Effector memory CD8-positive, alpha-beta T cell (primary cell): ENCODE measurements around the gene AHNAK.
A peak's percentile ranks its signal among the peaks of the same experiment; 100 is the strongest.
"Not testable (repeated sequence)": the region's sequence is repeated elsewhere in the genome, so short reads cannot be mapped to it uniquely, and the experiment has no call there.

Source experiments
- ATAC-seq: fragments of 150-1000 bp; cut with Tn5 transposase; replicated peaks from 2 replicates; pipeline ENCODE4 v1.10.0; 2021; ENCODE audit warnings: mild to moderate bottlenecking, moderate library complexity
- DNase-seq, 3 experiments: peaks; one replicate each; pipeline ENCODE4 v3.0.0; 2021
- H3K27ac Mint-ChIP-seq, 2 donors: one replicate each; pipeline ENCODE4 v1.8.0; 2022; ENCODE audit warnings: mild to moderate bottlenecking in 2 of 2, mixed read lengths in 2 of 2, moderate library complexity in 2 of 2
- H3K27me3 Mint-ChIP-seq, 2 donors: one replicate each; pipeline ENCODE4 v1.8.0; 2022; ENCODE audit warnings: mixed read lengths in 2 of 2
- H3K36me3 Mint-ChIP-seq: one replicate; pipeline ENCODE4 v1.8.0; 2022; ENCODE audit warnings: mild to moderate bottlenecking, moderate library complexity, mixed read lengths; ENCODE audit not compliant: insufficient read depth
- H3K4me1 Mint-ChIP-seq, 2 donors: one replicate each; pipeline ENCODE4 v1.8.0; 2022; ENCODE audit warnings: low read depth in 2 of 2, mixed read lengths in 2 of 2
- H3K4me3 Mint-ChIP-seq, 2 donors: one replicate each; pipeline ENCODE4 v1.8.0; 2022; ENCODE audit warnings: mild to moderate bottlenecking in 2 of 2, mixed read lengths in 2 of 2, moderate library complexity in 2 of 2
- H3K9me3 Mint-ChIP-seq, 2 donors: one replicate each; pipeline ENCODE4 v1.8.0; 2022; ENCODE audit warnings: mixed read lengths in 2 of 2

AHNAK gene

DNA sequence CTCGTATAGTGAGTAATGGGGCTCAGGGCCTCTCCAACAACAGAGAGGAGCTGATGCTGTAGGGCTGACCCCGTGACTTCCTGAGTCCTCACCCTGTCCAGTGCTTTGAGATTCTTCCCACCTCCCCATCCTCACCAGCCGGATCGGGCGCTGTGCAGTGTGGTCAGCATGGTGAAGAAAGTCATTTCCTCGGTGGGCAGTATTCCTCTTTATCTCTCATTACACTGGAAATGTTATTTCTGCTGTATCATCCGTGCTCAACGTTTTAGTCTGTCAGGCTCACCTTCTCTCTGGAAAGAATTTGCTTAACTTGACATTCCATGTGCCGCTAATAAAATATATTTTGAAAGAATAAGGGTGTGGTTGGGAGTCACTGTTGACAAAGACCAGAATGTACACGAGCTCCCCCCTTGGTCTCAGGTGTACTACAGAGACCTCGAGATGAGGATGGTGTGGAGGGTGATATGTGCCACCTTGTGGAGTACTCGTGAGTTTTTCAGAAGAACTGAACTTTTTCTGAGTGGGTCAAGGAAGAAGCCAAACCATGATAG, 153.5 kb downstream of the AHNAK start:
- no peaks in the 10 kb centered on the region for H3K27me3 Mint-ChIP-seq
- H3K9me3 Mint-ChIP-seq, result no peaks in the 10 kb centered on the region
- H3K36me3 Mint-ChIP-seq, result peaks cover 3% of the 10 kb centered on the region
- H3K4me1 Mint-ChIP-seq, result peaks cover 1 to 4% of the 10 kb centered on the region in 2 donors
- H3K27ac Mint-ChIP-seq, result peak overlapping the region in 1 of 2 donors; percentile 62
- no peak overlapping the region for H3K4me3 Mint-ChIP-seq
- no peak for DNase-seq
- peak; percentile 63 for ATAC-seq

- no peak for ATAC-seq
- Mint-ChIP-seq H3K4me1 (peaks cover 4 to 6% of the 10 kb centered on the region in 2 donors), H3K4me3 (no peak overlapping the region), H3K36me3 (peaks cover 3% of the 10 kb centered on the region), H3K27me3 (no peaks in the 10 kb centered on the region), H3K9me3 (no peaks in the 10 kb centered on the region), H3K27ac (no peak overlapping the region)
- DNase-seq, result no peak
Observed at GRCh38 chr11:62392506-62392905, 154.1 kb downstream of the AHNAK start.

- Mint-ChIP-seq H3K27me3 (no peaks in the 10 kb centered on the region), H3K27ac (no peak overlapping the region), H3K9me3 (no peaks in the 10 kb centered on the region)
Observed at GRCh38 chr11:62391642-62392425, 154.8 kb downstream of the AHNAK start.

DNA sequence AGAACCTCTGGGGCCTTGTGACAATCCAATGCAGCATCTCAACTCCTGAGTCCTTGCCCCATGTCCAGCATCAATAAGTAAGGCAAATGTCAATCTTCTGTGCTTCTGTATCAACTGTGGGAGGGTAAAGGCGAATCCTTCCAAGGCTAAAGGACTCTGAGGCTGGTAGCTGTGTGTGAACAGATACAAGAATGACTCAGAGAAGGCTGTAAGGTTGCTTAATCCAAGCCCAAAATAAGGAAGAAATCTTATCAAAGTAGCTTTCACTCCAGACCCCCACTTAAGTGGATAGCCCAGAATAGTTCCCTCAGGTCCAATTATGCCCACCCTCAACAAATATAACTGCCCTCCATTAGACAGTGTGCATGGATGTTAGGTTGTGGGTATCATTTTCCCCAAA, 155.9 kb downstream of the AHNAK start:
- H3K4me1 Mint-ChIP-seq, result peaks cover 6 to 9% of the 10 kb centered on the region in 2 donors
- H3K9me3 Mint-ChIP-seq, result no peaks in the 10 kb centered on the region
- H3K4me3 Mint-ChIP-seq, result no peak overlapping the region
- DNase-seq (no peak), ATAC-seq (no peak)
- no peaks in the 10 kb centered on the region for H3K36me3 Mint-ChIP-seq
- no peaks in the 10 kb centered on the region for H3K27me3 Mint-ChIP-seq
- no peak overlapping the region for H3K27ac Mint-ChIP-seq

More at GRCh38 chr11:62391642-62392425, 154.8 kb downstream of the AHNAK start:
- Mint-ChIP-seq H3K36me3 (no peaks in the 10 kb centered on the region), H3K4me1 (peaks cover 6 to 9% of the 10 kb centered on the region in 2 donors), H3K4me3 (no peak overlapping the region)
- ATAC-seq (no peak), DNase-seq (no peak)

DNA sequence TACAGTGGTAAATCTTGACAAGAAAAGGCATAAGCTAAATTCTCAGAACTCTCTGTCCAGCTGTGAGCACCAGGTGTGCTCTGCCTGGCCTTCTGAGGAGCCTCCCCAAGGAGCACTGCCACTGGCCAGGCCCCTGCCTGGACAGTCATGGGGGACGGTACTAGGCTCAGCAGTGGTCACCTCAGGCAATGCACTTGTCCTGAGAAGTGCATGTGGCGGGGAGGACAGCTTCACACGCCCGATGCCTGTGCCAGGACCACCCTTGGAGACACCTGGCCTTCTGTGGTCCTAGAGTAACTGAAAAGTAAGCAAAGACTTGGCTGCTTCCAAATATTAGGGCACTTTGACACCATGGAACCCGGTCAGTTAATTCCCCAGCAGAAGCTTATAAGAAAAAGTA, 156.4 kb downstream of the AHNAK start:
- ATAC-seq, result no peak
- Mint-ChIP-seq H3K27ac (no peak overlapping the region), H3K4me1 (peaks cover 8 to 9% of the 10 kb centered on the region in 2 donors)

GRCh38 chr11:62388999-62389398, 157.6 kb downstream of the AHNAK start:
- Mint-ChIP-seq H3K4me1 (peaks cover 5 to 6% of the 10 kb centered on the region in 2 donors), H3K27me3 (no peaks in the 10 kb centered on the region), H3K4me3 (no peak overlapping the region), H3K27ac (no peak overlapping the region), H3K36me3 (no peaks in the 10 kb centered on the region), H3K9me3 (no peaks in the 10 kb centered on the region)
- DNase-seq (no peak), ATAC-seq (no peak)

More for the DNA sequence above, 156.4 kb downstream of the AHNAK start:
- Mint-ChIP-seq H3K9me3 (no peaks in the 10 kb centered on the region), H3K36me3 (no peaks in the 10 kb centered on the region), H3K27me3 (no peaks in the 10 kb centered on the region), H3K4me3 (no peak overlapping the region)
- no peak for DNase-seq

- DNase-seq, result no peak
- no peak for ATAC-seq
- no peak overlapping the region for H3K4me3 Mint-ChIP-seq
- no peaks in the 10 kb centered on the region for H3K9me3 Mint-ChIP-seq
- H3K27ac Mint-ChIP-seq, result no peak overlapping the region
- H3K36me3 Mint-ChIP-seq, result no peaks in the 10 kb centered on the region
- H3K27me3 Mint-ChIP-seq, result no peaks in the 10 kb centered on the region
- peaks cover 5 to 6% of the 10 kb centered on the region in 2 donors for H3K4me1 Mint-ChIP-seq
Observed at GRCh38 chr11:62387381-62387780, 159.2 kb downstream of the AHNAK start.

GRCh38 chr11:62386083-62386482, 160.5 kb downstream of the AHNAK start:
- peak overlapping the region in 1 of 2 donors; percentile 77 for H3K27ac Mint-ChIP-seq
- DNase-seq (peak in 1 of 3 experiments; percentile 23), ATAC-seq (peak; percentile 92)
- not testable (repeated sequence) for H3K9me3 Mint-ChIP-seq, H3K4me3 Mint-ChIP-seq, H3K36me3 Mint-ChIP-seq, H3K4me1 Mint-ChIP-seq, H3K27me3 Mint-ChIP-seq

DNA sequence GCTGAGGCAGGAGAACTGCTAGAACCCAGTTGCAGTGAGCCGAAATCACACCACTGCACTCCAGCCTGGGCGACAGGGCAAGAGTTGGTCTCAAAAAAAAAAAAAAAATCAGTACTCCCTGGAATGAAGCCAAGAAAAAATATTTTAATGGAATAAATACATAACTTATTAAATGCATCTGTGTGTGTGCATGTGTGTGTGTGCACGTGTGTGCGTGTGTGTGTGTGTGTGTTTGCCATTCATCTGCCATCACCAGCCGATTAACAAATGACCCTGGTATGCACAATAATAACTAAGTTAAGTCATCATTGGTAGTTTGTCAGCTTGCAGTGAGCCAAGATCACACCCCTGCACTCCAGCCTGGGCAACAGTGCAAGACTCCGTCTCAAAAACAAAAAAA, 162.8 kb downstream of the AHNAK start:
- Mint-ChIP-seq H3K36me3 (peaks cover 3% of the 10 kb centered on the region), H3K27ac (no peak overlapping the region), H3K9me3 (no peaks in the 10 kb centered on the region), H3K4me3 (no peak overlapping the region), H3K4me1 (peaks cover 5 to 10% of the 10 kb centered on the region in 2 donors), H3K27me3 (no peaks in the 10 kb centered on the region)
- ATAC-seq, result no peak
- no peak for DNase-seq
